ENCODE measurements around the gene BACE2. TPM values are rescaled to one million over a fixed set of nuclear protein-coding genes. Genes with fewer than 3 reads are reported as not detected.

BACE2 gene
- total and polyA plus RNA-seq, 2 donors (not counting 1 experiment from before 2014, with no cell fraction given) = 18.4 to 40.8 TPM

DNA sequence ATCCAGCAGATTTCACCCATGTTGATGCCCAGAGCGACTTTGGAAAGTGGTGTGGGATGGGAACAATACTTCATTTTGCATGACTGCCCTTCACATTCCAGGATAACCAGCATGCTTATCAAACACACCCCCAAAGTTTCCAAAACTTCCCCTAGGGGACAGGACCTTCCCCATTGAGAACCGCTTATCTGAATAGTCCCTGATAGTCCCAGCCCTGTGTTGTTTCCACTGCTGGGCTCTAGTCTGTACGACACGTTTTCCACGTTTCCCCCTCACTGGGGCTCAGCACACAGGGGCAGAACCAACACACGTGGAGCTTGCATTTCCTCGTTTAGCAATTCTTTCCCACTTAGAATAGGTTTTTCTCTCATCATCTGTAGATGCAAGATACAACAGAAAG is 61.0 kb downstream of the BACE2 start:
- Histone ChIP-seq H3K9me3 (ENCODE audit: control extremely low read depth in 1 of 3, control insufficient read depth in 2 of 3, insufficient read depth in 1 of 3, low read length in 2 of 3) (no peaks in the 10 kb centered on the region), H3K27ac (ENCODE audit: low read length in 2 of 2) (peak overlapping the region; percentile 87 to 89), H2AFZ (ENCODE audit: insufficient read depth, low read depth, low read length, poor library complexity, severe bottlenecking) (peak overlapping the region; percentile 50), H3K27me3 (replicated peaks in 1 of 4; ENCODE audit: control extremely low read depth in 1 of 4, control insufficient read depth in 3 of 4, insufficient read depth in 4 of 4, low read length in 3 of 4) (no peaks in the 10 kb centered on the region), H3K9ac (ENCODE audit: low read length) (peak overlapping the region; percentile 59), H4K20me1 (ENCODE audit: control insufficient read depth, insufficient read depth, low read length, poor library complexity, severe bottlenecking) (no peaks in the 10 kb centered on the region), H3K79me2 (ENCODE audit: control insufficient read depth, insufficient read depth, low read length) (peaks cover 38% of the 10 kb centered on the region), H3K4me1 (ENCODE audit: control insufficient read depth in 2 of 2, insufficient read depth in 2 of 2, low read length in 2 of 2) (peaks cover 53 to 63% of the 10 kb centered on the region in 2 donors), H3K36me3 (replicated peaks in 1 of 2; ENCODE audit: control extremely low read depth in 1 of 2, control insufficient read depth in 1 of 2, extremely low read depth in 1 of 2, insufficient read depth in 2 of 2, low read length in 1 of 2) (no peaks in the 10 kb centered on the region), H3K4me2 (replicated peaks; ENCODE audit: low read depth, low read length, poor library complexity, severe bottlenecking) (peak overlapping the region; percentile 76), H3K4me3 (ENCODE audit: control extremely low read depth in 1 of 5, extremely low read depth in 1 of 5, insufficient read depth in 1 of 5, low read depth in 2 of 5, low read length in 4 of 5) (peak overlapping the region in 4 of 5 experiments; percentile 37 to 58 (median 58))
- H3K27ac Mint-ChIP-seq = peak overlapping the region; percentile 87
- POLR2A ChIA-PET = no interaction called here
- WGBS (ENCODE audit: insufficient coverage) = 83% methylated on average over 4 of the region's 7 CpGs
- no peaks in the 10 kb centered on the region for H3K27me3 Mint-ChIP-seq
- ATAC-seq (ENCODE audit: low read depth) (no peak), DNase-seq (no peak)
- CTCF ChIA-PET = interaction anchor here (1.4 to 6.0 kb wide), 4 partner anchors 57 to 61 kb away, joined by 3 to 41 read pairs (median 15); partner anchors contain the start of gene BACE2
- peak overlapping the region; percentile 84 for H3K4me3 Mint-ChIP-seq
- peaks cover 69% of the 10 kb centered on the region for H3K4me1 Mint-ChIP-seq
- intact Hi-C loops (cut with micrococcal nuclease) = no loop called here
- H3K9me3 Mint-ChIP-seq (ENCODE audit: insufficient read depth) = no peaks in the 10 kb centered on the region
- no peak for TF ChIP-seq EZH2 (IDR thresholded peaks at IDR 0.05; ENCODE audit: borderline replicate concordance, insufficient read depth, low read depth, low read length, poor library complexity, severe bottlenecking)
- TF ChIP-seq, protein P1, sequence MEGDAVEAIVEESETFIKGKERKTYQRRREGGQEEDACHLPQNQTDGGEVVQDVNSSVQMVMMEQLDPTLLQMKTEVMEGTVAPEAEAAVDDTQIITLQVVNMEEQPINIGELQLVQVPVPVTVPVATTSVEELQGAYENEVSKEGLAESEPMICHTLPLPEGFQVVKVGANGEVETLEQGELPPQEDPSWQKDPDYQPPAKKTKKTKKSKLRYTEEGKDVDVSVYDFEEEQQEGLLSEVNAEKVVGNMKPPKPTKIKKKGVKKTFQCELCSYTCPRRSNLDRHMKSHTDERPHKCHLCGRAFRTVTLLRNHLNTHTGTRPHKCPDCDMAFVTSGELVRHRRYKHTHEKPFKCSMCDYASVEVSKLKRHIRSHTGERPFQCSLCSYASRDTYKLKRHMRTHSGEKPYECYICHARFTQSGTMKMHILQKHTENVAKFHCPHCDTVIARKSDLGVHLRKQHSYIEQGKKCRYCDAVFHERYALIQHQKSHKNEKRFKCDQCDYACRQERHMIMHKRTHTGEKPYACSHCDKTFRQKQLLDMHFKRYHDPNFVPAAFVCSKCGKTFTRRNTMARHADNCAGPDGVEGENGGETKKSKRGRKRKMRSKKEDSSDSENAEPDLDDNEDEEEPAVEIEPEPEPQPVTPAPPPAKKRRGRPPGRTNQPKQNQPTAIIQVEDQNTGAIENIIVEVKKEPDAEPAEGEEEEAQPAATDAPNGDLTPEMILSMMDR (IDR thresholded peaks at IDR 0.05) = no peak

DNA sequence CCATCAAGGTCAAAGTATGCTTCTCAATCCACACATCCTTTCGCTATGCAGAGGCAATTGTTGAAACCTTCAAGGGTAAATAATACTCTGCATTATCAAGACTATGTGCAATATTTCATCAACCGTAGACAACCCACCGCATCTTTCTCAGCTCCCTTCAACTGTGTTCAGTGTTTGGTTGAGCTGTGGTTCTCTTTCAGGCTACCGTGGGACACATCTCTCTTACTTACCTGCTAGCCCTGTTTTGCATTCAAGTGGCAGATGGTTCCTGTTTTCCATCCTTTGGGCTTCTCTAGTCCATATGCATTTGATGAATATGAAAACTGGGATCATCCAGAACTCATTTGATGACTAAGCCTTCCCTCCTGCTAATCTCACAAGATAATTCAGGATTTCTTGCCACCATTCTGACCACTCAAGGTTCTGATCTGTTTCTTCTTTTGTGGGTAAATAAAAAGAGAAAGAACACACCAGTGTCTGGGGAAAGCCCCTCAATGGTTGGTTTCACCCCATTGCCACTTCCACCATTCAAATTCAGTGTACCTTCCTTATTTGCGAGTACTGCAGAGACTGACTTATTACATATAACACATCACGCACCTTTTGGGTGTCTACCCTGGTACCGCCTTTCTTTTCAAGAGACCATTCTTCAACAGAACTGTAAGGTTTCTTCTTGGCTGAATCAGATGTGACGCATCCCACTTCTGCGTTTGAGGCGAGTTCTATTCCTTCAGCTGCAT is 61.7 kb downstream of the BACE2 start:
- DNase-seq (peak; percentile 85), ATAC-seq (ENCODE audit: low read depth) (peak; percentile 88)
- Mint-ChIP-seq H3K27me3 (no peaks in the 10 kb centered on the region), H3K4me3 (peak overlapping the region; percentile 84), H3K4me1 (peaks cover 72% of the 10 kb centered on the region), H3K9me3 (ENCODE audit: insufficient read depth) (no peaks in the 10 kb centered on the region), H3K27ac (peak overlapping the region; percentile 87)
- Histone ChIP-seq H3K9me3 (ENCODE audit: control extremely low read depth in 1 of 3, control insufficient read depth in 2 of 3, insufficient read depth in 1 of 3, low read length in 2 of 3) (no peaks in the 10 kb centered on the region), H3K79me2 (ENCODE audit: control insufficient read depth, insufficient read depth, low read length) (peaks cover 45% of the 10 kb centered on the region), H2AFZ (ENCODE audit: insufficient read depth, low read depth, low read length, poor library complexity, severe bottlenecking) (peak overlapping the region; percentile 50), H3K4me3 (ENCODE audit: control extremely low read depth in 1 of 5, extremely low read depth in 1 of 5, insufficient read depth in 1 of 5, low read depth in 2 of 5, low read length in 4 of 5) (peak overlapping the region in 4 of 5 experiments; percentile 37 to 58 (median 58)), H3K9ac (ENCODE audit: low read length) (peak overlapping the region; percentile 59), H4K20me1 (ENCODE audit: control insufficient read depth, insufficient read depth, low read length, poor library complexity, severe bottlenecking) (peaks cover 3% of the 10 kb centered on the region), H3K36me3 (replicated peaks in 1 of 2; ENCODE audit: control extremely low read depth in 1 of 2, control insufficient read depth in 1 of 2, extremely low read depth in 1 of 2, insufficient read depth in 2 of 2, low read length in 1 of 2) (no peaks in the 10 kb centered on the region), H3K27ac (ENCODE audit: low read length in 2 of 2) (peak overlapping the region; percentile 87 to 89), H3K27me3 (replicated peaks in 1 of 4; ENCODE audit: control extremely low read depth in 1 of 4, control insufficient read depth in 3 of 4, insufficient read depth in 4 of 4, low read length in 3 of 4) (no peaks in the 10 kb centered on the region), H3K4me2 (replicated peaks; ENCODE audit: low read depth, low read length, poor library complexity, severe bottlenecking) (peak overlapping the region; percentile 76), H3K4me1 (ENCODE audit: control insufficient read depth in 2 of 2, insufficient read depth in 2 of 2, low read length in 2 of 2) (peaks cover 60 to 70% of the 10 kb centered on the region in 2 donors)
- ChIA-PET POLR2A (no interaction called here), CTCF (interaction anchor here (1.2 to 6.0 kb wide), 3 partner anchors 59 to 587 kb away, joined by 6 to 41 read pairs (median 18); partner anchors contain the start of gene BACE2)
- intact Hi-C loops (cut with micrococcal nuclease) = loop anchor here (1.0 to 5.0 kb wide), 2 partner anchors 32 to 59 kb away; no protein-coding TSS in a partner anchor
- 0% methylated on average over 3 of the region's 10 CpGs for WGBS (ENCODE audit: insufficient coverage)
- TF ChIP-seq, protein P1 (IDR thresholded peaks at IDR 0.05) = no peak
- no peak for TF ChIP-seq EZH2 (IDR thresholded peaks at IDR 0.05; ENCODE audit: borderline replicate concordance, insufficient read depth, low read depth, low read length, poor library complexity, severe bottlenecking)
